ENCODE results near the gene SRRT. TPM values are rescaled to one million over a fixed set of nuclear protein-coding genes. Genes with fewer than 3 reads are reported as not detected.
A peak's percentile ranks its signal among the peaks of the same experiment; 100 is the strongest.

SRRT gene
- total and polyA plus RNA-seq, 9 donors, result 49.8 to 131 (median 105) TPM

DNA sequence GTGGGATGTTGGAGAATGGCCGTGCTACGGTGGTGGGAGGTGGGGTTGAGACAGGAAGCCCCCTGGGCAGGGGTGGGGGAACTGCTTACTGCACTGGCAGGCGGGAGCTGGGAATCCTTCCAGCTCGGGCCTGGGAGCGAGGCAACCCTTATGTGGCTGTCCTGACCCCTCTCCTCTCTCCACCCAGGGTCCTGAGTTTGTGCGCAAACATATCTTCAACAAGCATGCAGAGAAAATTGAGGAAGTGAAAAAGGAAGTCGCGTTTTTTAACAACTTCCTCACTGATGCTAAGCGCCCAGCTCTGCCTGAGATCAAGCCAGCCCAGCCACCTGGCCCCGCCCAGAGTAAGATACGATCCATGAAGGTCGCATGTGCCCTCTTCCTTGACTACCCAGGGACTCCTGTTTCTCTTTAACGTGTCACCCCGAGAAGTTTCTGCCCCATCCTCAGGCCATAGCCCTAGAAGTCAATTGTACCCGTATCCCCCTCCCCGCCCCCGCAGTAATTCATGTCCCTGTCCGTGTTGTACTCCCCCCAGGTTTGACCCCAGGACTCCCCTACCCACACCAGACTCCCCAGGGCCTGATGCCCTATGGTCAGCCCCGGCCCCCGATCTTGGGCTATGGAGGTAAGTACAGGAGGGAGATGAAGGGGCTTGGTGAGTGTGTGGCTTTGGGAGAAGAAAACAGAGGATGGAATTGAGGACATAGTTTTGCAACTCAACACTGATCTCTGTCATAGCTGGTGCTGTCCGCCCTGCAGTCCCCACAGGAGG is 12.8 kb downstream of the SRRT start:
- H3K9me3 ChIP-seq (replicated peaks; ENCODE audit: control insufficient read depth, low read depth, low read length), result no peaks in the 10 kb centered on the region
- WGBS (ENCODE audit: insufficient coverage), result 44% methylated on average over 10 of the region's 21 CpGs
- peak; percentile 60 for DNase-seq
- H3K4me3 ChIP-seq (ENCODE audit: low read length), result no peak overlapping the region
- H3K4me1 ChIP-seq (ENCODE audit: control insufficient read depth, insufficient read depth, low read length), result peaks cover 47% of the 10 kb centered on the region
- H3K36me3 ChIP-seq (ENCODE audit: control insufficient read depth, insufficient read depth, low read length), result peaks cover 65% of the 10 kb centered on the region
- peaks cover 4% of the 10 kb centered on the region for H3K27me3 ChIP-seq (ENCODE audit: control insufficient read depth, insufficient read depth, low read length)
- peak overlapping the region; percentile 29 for H3K27ac ChIP-seq (ENCODE audit: low read length)

DNA sequence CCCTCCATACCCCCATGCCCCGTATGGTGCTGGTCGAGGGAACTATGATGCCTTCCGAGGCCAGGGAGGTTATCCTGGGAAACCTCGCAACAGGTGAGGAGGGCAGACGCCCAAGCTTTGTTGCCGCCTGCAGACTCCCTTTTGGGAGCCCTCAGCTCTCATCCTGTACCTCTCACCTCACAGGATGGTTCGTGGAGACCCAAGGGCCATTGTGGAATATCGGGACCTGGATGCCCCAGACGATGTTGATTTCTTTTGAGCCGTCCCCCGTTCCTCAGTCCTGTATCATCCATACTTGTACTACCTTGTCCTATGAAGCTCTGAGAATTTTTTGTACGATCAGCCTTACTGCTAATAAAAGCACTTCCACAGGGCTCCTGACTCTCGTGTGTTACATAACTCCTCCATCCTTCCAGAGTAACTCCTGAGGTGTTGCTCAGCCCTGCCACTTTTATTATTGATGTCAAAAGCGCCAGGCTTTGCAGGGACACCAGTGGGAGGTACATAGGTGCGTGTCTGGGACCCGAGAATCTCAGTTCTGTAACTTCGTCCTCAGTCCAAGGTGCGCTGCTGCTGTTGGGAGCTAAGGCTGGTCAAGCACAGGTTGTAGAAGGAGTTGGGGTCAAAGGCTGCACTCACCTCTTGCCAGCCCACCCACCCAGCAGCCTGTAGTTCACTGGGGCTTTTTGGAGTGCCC is 13.5 kb downstream of the SRRT start:
- H3K27ac ChIP-seq (ENCODE audit: low read length), result peak overlapping the region; percentile 62
- 61% methylated on average over 12 of the region's 18 CpGs for WGBS (ENCODE audit: insufficient coverage)
- peak overlapping the region; percentile 53 for H3K4me3 ChIP-seq (ENCODE audit: low read length)
- peaks cover 4% of the 10 kb centered on the region for H3K27me3 ChIP-seq (ENCODE audit: control insufficient read depth, insufficient read depth, low read length)
- H3K36me3 ChIP-seq (ENCODE audit: control insufficient read depth, insufficient read depth, low read length), result peaks cover 62% of the 10 kb centered on the region
- DNase-seq, result no peak
- peaks cover 54% of the 10 kb centered on the region for H3K4me1 ChIP-seq (ENCODE audit: control insufficient read depth, insufficient read depth, low read length)
- no peaks in the 10 kb centered on the region for H3K9me3 ChIP-seq (replicated peaks; ENCODE audit: control insufficient read depth, low read depth, low read length)

DNA sequence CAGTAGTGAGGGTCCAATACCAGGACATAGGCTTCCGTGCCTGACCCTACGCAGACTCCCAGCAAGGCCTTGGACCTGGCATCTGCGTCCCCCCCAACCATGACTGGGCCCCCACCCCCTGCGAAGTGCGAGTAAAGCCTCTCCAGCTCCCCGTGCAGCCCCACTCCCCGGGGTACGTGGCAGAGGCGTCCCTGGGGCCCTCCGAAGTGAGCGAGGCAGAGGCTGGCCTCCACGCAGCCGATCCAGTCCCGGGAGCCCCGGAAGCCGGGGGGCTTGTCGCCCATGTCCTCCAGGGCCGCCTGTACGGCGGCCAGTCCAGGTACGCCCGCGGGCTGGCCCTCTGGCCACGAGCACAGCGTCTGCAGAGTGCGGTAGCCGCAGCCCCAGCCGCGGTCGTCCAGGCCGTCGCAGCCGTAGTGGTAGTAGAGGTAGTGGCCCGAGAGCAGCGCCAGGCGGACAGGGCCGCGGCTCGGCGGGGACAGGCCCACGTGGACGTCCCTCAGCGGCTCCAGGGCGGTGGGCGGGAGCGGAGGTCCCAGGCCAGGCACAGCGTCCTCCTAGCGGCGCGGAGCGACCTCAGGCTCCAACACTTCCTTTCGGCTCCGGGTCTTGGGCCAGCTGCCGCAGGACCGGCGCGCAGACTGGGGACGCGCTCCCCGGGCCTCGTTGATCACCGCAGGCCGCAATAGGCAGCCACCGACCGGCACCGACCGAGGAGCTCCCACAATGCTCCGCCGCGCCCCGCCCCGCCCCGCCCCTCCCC is 14.3 kb downstream of the SRRT start, which contains the start of gene UFSP1:
Gene UFSP1 (minus strand): TSS at position 728 of the 763 bp plus-strand sequence. CDS start 444 bp downstream, at position 284.
- H3K27me3 ChIP-seq (ENCODE audit: control insufficient read depth, insufficient read depth, low read length), result peaks cover 4% of the 10 kb centered on the region
- H3K36me3 ChIP-seq (ENCODE audit: control insufficient read depth, insufficient read depth, low read length), result peaks cover 55% of the 10 kb centered on the region
- under 1% methylated on average over 50 of the region's 73 CpGs for WGBS (ENCODE audit: insufficient coverage)
- peaks cover 61% of the 10 kb centered on the region for H3K4me1 ChIP-seq (ENCODE audit: control insufficient read depth, insufficient read depth, low read length)
- H3K4me3 ChIP-seq (ENCODE audit: low read length), result peak within 1 kb of the TSS; percentile 70
- peak within 1 kb of the TSS; percentile 91 for H3K27ac ChIP-seq (ENCODE audit: low read length)
- no peaks in the 10 kb centered on the region for H3K9me3 ChIP-seq (replicated peaks; ENCODE audit: control insufficient read depth, low read depth, low read length)
- no peak for DNase-seq

DNA sequence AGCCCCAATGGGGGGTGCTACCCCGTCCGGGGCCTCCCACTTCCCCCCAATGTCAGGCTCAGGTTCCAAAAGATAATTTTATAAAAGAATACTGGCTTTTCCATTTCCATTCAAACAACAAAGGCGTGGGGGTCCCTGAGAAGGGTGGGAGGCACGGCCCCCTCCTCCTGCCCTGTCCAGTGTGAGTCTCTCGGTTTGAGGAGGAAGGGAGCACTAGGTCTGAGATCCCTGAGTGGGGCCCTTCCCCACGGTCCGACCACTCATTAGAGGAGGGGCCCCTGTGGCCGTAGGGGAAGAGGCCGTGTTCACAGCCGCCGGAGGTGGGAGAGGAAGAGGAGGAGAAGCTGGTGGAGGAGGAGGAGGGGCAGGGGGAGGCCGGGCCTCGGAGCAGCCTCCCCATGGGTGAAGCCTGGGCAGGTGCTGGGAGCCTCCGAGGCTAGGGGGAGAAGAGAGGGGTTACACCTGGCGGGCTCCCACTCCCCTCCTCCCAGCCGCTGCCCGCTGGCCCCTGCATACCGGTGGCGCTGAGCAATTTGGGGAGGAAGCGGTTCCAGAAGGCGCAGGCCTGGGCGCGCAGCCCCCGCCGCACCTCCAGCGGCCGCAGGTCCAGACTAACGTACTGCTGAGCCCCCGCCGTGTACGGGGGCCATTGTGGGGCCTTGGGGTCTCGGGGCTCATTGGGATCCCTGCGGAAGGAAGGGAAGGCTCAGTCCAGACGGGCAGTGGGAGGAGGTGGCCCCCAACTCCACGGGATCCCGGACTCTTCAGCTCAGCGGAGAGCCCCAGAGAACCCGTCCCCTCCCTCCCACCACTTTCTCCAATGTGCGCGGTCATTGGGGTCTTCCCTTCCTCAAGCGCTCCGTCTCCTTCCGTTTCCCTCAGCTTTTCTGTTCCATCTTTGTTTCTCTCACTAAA is 16.0 kb downstream of the SRRT start:
- H3K27me3 ChIP-seq (ENCODE audit: control insufficient read depth, insufficient read depth, low read length), result peaks cover 13% of the 10 kb centered on the region
- H3K4me1 ChIP-seq (ENCODE audit: control insufficient read depth, insufficient read depth, low read length), result peaks cover 75% of the 10 kb centered on the region
- H3K36me3 ChIP-seq (ENCODE audit: control insufficient read depth, insufficient read depth, low read length), result peaks cover 37% of the 10 kb centered on the region
- H3K4me3 ChIP-seq (ENCODE audit: low read length), result peak overlapping the region; percentile 70
- peak; percentile 71 for DNase-seq
- peak overlapping the region; percentile 91 for H3K27ac ChIP-seq (ENCODE audit: low read length)
- no peaks in the 10 kb centered on the region for H3K9me3 ChIP-seq (replicated peaks; ENCODE audit: control insufficient read depth, low read depth, low read length)
- 6% methylated on average over 24 of the region's 43 CpGs for WGBS (ENCODE audit: insufficient coverage)

DNA sequence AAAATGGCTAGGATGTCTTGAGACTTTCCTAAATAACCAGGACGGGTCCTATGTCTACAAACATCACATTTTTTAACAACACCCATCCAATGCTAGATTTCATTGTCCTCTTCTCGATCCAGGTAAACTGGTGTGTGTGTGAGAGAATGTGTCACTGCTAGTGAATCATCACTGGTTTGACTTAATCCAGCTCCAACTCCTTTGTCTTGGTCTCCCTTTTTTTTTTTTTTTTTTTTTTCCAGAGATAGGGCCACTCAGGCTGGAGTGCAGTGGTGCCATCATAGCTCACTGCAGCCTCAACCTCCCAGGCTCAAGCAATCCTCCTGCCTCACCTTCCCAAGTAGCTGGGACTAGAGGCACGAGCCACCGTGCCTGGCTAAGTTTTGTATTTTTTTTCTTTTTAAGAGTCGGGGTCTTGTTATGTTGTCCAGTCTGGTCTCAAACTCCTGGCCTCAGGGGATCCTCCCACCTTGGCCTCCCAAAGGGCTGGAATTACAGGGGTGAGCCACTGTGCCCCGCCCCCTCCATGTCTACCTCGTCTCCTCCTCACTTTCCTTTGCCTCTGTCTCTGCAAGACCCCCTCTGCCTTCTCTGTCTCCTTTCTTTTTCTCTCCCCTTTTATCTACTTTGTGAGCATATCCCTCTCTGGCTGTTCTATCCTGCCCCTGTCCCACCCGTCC is 16.8 kb downstream of the SRRT start:
- peak overlapping the region; percentile 91 for H3K27ac ChIP-seq (ENCODE audit: low read length)
- no peaks in the 10 kb centered on the region for H3K9me3 ChIP-seq (replicated peaks; ENCODE audit: control insufficient read depth, low read depth, low read length)
- DNase-seq, result no peak
- 87% methylated on average over 3 of the region's 8 CpGs for WGBS (ENCODE audit: insufficient coverage)
- peak overlapping the region; percentile 70 for H3K4me3 ChIP-seq (ENCODE audit: low read length)
- peaks cover 29% of the 10 kb centered on the region for H3K36me3 ChIP-seq (ENCODE audit: control insufficient read depth, insufficient read depth, low read length)
- peaks cover 79% of the 10 kb centered on the region for H3K4me1 ChIP-seq (ENCODE audit: control insufficient read depth, insufficient read depth, low read length)
- peaks cover 21% of the 10 kb centered on the region for H3K27me3 ChIP-seq (ENCODE audit: control insufficient read depth, insufficient read depth, low read length)

DNA sequence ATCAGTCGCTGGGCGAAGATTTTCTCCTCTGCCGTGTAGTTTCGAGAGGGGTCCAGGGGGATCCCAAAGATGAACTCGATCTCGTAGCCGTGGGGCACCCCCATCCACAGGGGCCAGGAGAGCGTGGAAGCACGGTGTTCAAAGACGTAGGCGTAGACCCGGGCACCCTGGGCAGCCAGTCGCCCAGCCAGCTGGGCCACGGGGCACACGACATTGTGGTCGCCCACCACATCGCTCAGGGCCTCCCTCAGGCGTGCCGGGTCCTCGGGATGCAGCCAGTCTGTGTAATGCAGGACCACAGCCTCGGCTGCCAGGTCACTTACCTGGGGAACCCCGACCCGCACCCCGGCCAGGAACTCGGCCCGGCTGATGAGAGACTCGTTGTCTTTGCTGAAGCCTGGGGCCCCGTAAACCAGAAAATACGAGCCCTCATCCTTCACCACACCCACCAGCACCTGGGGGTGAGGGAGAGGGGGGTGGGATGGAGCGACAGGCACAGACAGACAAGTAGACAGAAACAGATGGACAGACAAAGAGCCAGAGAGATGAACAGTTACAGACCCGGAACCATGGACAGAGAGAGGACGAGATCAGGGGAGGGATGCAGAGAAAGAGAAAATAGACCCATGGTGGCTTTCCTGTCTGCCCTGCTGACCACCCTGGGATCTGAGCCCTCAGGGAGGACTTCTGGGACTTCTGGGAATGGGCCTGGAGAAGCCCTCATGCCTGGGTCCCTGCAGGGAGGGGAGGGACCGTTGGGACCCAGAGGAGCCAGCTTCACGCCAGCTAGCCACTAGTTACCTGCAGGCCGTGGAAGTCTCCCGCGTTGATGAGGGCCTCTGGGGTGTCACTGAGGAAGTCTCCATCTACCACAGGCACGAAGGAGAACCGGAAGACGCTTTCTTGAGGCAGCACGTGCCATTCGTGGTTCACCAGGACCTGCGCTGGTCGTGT is 17.7 kb downstream of the SRRT start:
- Histone ChIP-seq H3K4me1 (ENCODE audit: control insufficient read depth, insufficient read depth, low read length) (peaks cover 73% of the 10 kb centered on the region), H3K9me3 (replicated peaks; ENCODE audit: control insufficient read depth, low read depth, low read length) (no peaks in the 10 kb centered on the region), H3K36me3 (ENCODE audit: control insufficient read depth, insufficient read depth, low read length) (peaks cover 20% of the 10 kb centered on the region), H3K4me3 (ENCODE audit: low read length) (no peak overlapping the region), H3K27ac (ENCODE audit: low read length) (no peak overlapping the region), H3K27me3 (ENCODE audit: control insufficient read depth, insufficient read depth, low read length) (peaks cover 28% of the 10 kb centered on the region)
- 85% methylated on average over 36 of the region's 44 CpGs for WGBS (ENCODE audit: insufficient coverage)
- no peak for DNase-seq

DNA sequence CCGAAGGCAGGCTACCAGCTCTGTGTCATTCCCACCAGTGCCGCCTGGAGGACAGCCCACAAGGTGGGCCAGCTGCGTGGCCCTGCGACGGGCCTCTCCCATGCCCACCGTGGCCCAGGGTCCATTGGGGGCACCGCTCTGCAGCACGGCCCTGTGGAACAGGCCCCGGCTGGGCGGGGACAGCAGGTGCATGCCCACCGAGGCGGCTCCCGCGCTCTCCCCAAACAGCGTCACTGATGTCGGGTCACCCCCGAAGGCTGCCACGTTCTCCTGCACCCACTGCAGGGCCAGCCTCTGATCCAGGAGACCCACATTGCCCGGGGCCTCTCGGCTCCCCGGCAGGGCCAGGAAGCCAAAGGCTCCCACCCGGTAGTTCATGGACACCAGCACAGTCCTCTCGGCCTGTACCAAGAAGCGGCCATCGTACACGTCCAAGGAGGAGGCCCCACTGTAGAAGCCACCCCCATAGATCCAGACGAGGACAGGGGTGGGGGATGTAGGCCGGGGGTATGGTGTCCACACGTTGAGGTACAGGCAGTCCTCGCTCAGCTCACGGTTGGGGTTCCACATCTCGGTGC is 18.5 kb downstream of the SRRT start:
- H3K36me3 ChIP-seq (ENCODE audit: control insufficient read depth, insufficient read depth, low read length), result peaks cover 12% of the 10 kb centered on the region
- peaks cover 34% of the 10 kb centered on the region for H3K27me3 ChIP-seq (ENCODE audit: control insufficient read depth, insufficient read depth, low read length)
- no peaks in the 10 kb centered on the region for H3K9me3 ChIP-seq (replicated peaks; ENCODE audit: control insufficient read depth, low read depth, low read length)
- H3K4me1 ChIP-seq (ENCODE audit: control insufficient read depth, insufficient read depth, low read length), result peaks cover 65% of the 10 kb centered on the region
- 87% methylated on average over 23 of the region's 32 CpGs for WGBS (ENCODE audit: insufficient coverage)
- no peak overlapping the region for H3K27ac ChIP-seq (ENCODE audit: low read length)
- DNase-seq, result no peak
- H3K4me3 ChIP-seq (ENCODE audit: low read length), result no peak overlapping the region
